SH-SY5Y (cell line): ENCODE results near the gene KIF26B.

Experiments used
- GATA2 ChIP-seq: IDR thresholded peaks from 2 replicates; pipeline ENCODE4 v1.6.1; 2011; ENCODE audit warnings: mild to moderate bottlenecking, low read depth, low read length
- GATA3 ChIP-seq: IDR thresholded peaks from 2 replicates; pipeline ENCODE4 v1.6.1; 2011; ENCODE audit warnings: low read depth, mild to moderate bottlenecking, low read length, moderate library complexity

KIF26B gene

GRCh38 chr1:245603311-245603865, 448.6 kb downstream of the KIF26B start:
- no peak for TF ChIP-seq GATA3
- TF ChIP-seq GATA2 = no peak

GRCh38 chr1:245604979-245605378, 450.2 kb downstream of the KIF26B start:
- no peak for TF ChIP-seq GATA3
- TF ChIP-seq GATA2 = no peak

GRCh38 chr1:245605480-245606156, 450.8 kb downstream of the KIF26B start:
- peak; percentile 47; the same call in 1 of the 2 replicates for TF ChIP-seq GATA2
- TF ChIP-seq GATA3 = no peak

GRCh38 chr1:245606157-245606725, 451.5 kb downstream of the KIF26B start:
- no peak for TF ChIP-seq GATA3
- TF ChIP-seq GATA2 = peak; percentile 93

GRCh38 chr1:245608271-245608670, 453.5 kb downstream of the KIF26B start:
- TF ChIP-seq GATA2 (no peak), GATA3 (no peak)

GRCh38 chr1:245609354-245610150, 454.8 kb downstream of the KIF26B start:
- no peak for TF ChIP-seq GATA2
- TF ChIP-seq GATA3 = no peak

- TF ChIP-seq GATA3 = no peak
- no peak for TF ChIP-seq GATA2
Observed at GRCh38 chr1:245611251-245611650, 456.5 kb downstream of the KIF26B start.

- TF ChIP-seq GATA2 = no peak
- no peak for TF ChIP-seq GATA3
Observed at GRCh38 chr1:245614476-245614875, 459.7 kb downstream of the KIF26B start.

- no peak for TF ChIP-seq GATA2
- TF ChIP-seq GATA3 = no peak
Observed at GRCh38 chr1:245615001-245615400, 460.2 kb downstream of the KIF26B start.

GRCh38 chr1:245621589-245621988, 466.8 kb downstream of the KIF26B start:
- no peak for TF ChIP-seq GATA2
- no peak for TF ChIP-seq GATA3

- no peak for TF ChIP-seq GATA2
- TF ChIP-seq GATA3 = no peak
Observed at GRCh38 chr1:245622332-245623014, 467.7 kb downstream of the KIF26B start.

- no peak for TF ChIP-seq GATA2
- TF ChIP-seq GATA3 = no peak
Observed at GRCh38 chr1:245641384-245641783, 486.6 kb downstream of the KIF26B start.

- no peak for TF ChIP-seq GATA3
- no peak for TF ChIP-seq GATA2
Observed at GRCh38 chr1:245645406-245645805, 490.6 kb downstream of the KIF26B start.

- no peak for TF ChIP-seq GATA2
- TF ChIP-seq GATA3 = no peak
Observed at GRCh38 chr1:245645894-245646293, 491.1 kb downstream of the KIF26B start.
